HG03457 (cell line): ENCODE results near the gene GRK4.
A peak's percentile ranks its signal among the peaks of the same experiment; 100 is the strongest.
"Not testable (repeated sequence)": the region's sequence is repeated elsewhere in the genome, so short reads cannot be mapped to it uniquely, and the experiment has no call there.

ENCODE experiments used
- ATAC-seq: cut with Tn5 transposase; IDR thresholded peaks from one replicate; pipeline ENCODE4 v1.9.1; 2021; ENCODE audit warnings: moderate number of reproducible peaks; ENCODE audit not compliant: unreplicated experiment

The GRK4 gene

DNA sequence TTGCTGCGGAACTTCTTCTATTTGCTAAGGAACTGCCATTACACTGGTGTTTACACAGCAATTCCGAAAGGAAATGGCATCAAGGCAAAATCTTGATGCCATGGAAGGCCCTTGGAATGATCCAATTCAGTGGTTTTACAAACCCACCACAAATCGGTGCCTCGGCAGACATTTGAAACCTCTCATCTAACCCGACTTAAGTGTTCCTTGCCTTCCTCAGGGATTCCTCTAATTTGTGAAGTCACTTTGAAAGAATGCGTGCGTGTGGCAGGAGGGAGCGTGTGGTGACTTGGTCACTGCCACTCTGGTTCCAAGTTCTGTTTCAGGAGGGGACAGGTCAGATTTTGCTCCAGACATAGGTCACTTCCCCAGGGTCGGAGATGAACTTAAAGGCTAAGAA, 4.9 kb upstream of the GRK4 start:
- no peak for ATAC-seq

DNA sequence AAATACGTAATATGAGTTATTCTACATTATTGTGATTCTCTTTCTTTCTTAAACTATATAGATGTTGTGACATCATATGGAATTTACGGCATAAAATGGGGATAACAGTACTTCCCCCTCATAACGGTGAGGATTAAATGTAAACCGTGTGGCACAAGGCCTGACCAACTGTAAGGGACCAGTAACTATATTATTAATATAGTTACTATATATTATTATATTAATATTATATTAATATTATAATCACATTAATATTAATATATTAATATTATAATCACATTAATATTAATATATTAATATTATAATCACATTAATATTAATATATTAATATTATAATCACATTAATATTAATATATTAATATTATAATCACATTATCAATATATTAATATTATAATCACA, 2.9 kb upstream of the GRK4 start:
- not testable (repeated sequence) for ATAC-seq

DNA sequence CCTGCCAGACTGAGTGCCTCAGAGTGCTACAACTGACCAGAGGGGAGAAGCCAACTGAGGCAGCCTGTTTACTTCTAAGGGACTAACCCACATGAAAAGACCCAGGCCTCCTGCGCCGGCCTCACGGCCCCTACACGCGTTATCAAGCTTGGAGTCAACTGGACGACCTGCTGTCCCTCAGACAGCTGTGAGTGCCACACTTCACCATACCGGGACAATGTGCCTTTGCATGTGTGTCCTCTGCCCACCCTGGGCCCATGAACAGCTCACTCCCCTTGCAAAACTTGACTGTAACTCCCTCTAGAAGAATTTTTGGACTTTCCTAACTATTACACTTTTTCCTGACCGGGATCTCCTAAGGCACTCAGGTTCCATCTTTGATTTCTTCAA, 2.0 kb upstream of the GRK4 start:
- ATAC-seq = no peak

GRCh38 chr4:2961811-2962441, 1.4 kb upstream of the GRK4 start:
- ATAC-seq = no peak

DNA sequence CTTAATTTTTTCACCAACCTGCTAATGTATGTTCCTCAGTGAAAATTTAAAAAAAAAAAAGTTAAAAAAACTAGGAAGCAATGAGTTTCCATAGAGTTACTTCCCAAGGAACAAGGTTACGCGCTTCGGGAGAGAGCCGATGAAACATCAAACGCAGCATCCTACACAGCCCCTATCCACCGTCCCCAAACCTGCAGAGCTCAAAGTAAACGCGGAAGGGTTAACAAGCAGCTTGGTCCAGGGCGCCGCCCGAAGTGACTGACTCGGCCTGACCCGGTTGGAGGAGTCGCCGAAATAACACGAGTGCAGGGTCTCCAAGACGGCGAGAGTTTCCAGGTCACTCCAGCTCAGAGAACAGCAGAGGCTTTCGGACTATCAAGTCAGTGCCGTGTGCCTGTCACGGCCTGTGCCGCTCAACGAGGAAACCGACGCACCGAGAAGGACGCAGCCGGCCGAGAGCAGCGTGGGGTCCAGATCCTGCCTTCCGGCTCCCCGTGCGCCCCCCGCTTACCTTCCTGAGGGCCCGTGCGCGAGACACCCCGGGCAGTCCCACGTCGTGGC, 677 bp upstream of the GRK4 start:
- peak; percentile 19 for ATAC-seq

DNA sequence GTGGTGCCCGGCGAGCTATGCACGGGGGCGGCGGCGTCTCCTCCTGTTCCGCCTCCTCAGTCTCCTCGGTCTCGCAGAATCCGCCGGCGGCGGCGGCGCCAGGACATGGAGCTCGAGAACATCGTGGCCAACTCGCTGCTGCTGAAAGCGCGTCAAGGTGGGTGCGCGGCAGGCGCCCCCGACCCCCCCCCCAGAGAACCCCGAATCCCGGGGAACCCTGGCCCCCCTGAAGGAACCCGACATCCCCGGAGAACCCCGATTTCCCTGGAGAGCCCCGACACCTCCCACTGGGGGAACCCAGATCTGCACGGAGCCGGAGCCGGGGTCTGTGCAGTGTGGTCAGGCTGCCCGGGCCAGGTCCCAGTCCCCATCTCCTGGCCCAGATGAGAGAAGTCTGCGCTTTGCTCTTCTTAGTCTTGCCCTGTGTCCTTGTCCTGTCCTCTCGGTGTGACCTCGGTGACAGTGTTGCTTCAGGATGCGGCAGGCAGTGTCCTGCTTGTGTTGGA, 648 bp downstream of the GRK4 start:
- ATAC-seq = no peak

DNA sequence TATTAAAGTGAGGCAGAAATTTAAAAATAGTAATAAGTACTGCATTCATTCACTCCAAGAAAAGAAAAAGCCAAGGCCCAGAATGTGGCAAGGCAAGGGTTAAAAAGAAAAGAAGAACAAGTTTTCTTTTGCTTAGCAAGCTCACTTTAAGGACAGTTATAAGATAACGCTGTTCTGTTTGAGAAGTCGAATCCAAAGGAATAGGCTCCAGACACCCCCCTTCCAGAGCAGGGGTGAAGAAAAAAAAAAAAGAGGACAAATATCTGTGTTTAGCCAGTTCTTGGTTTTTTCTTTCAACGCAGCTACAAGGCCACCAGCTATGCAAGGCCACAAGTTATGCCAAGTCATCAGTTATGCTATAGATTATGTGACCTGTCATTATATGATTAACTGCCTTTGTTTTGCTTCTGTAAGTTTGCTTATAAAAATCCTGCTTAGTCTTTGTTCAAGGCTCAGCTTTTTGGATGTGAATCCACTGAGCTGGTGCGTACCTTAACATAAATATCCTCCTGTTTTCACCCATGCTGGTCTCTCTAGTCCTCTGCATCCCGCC, 1.4 kb downstream of the GRK4 start:
- ATAC-seq = no peak

- no peak for ATAC-seq
Observed at GRCh38 chr4:2965262-2965661, 1.9 kb downstream of the GRK4 start.

- ATAC-seq = no peak
Observed at GRCh38 chr4:2968381-2968780, 5.0 kb downstream of the GRK4 start.

DNA sequence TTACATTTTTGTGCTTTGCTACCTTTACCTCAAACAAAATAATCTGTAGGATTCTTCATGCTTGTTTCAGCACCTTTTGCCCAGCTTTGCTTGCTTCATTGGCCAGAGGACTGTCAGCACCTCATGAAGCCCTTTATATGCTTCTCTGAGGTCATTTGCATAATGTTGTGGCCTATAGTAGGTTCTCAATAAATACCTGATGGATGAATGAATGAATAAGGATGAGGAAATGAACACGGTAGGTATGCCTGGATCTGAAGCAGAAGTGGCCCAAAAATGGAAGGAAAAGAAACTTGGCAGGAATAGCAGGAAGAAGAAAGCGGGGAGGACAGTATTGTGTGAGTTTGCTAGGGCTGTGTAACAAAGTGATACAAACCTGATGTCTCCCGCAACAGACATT, 7.9 kb downstream of the GRK4 start:
- no peak for ATAC-seq

- ATAC-seq = no peak
Observed at GRCh38 chr4:2977211-2978088, 14.1 kb downstream of the GRK4 start.

DNA sequence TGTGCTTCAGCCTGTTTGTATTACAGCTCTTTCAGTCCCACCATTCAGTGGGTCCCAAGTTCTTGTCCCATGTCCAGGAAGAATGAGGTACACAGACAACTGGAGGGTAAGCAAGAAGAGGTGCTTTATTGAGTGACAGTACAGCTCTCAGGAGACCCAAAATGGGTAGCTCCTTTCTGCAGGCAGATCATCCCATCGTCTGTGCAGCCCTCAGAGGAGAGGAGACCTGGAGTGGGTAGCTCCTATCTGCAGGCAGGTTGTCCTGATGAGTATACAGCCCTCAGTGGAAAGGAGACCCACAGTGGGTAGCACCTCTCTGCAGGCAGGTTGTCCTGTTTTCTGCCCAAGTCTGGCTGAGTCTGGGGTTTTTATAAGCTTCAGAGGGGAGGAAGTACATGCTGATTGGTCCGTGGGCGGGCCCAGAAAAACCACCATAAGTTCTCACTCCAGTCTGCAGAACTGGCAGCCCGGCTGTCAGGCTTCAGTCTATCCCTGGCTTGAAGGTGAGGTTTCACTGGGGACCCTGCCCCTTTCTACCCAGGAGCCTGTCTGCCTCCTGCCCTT, 18.0 kb downstream of the GRK4 start:
- no peak for ATAC-seq

DNA sequence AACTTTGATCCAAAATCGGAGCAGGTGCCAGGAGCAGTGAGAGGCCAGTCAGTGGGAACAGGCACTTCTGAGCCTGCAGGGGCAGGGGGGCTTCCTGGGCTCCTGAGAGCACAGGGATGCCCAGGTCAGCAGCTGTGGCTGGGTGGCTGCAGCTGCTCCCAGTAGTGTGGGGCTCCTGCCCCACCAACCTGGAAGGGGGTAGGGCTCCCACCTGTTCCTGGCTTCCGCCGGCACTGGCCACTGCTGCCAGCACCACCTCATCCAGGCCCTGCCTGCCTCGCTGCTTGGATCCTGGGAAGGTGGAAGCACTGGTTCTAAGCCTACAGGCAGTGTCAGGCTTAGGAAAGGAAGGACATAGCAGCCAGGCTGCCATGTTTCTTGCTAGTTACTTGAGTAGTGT, 18.6 kb downstream of the GRK4 start:
- ATAC-seq = no peak

DNA sequence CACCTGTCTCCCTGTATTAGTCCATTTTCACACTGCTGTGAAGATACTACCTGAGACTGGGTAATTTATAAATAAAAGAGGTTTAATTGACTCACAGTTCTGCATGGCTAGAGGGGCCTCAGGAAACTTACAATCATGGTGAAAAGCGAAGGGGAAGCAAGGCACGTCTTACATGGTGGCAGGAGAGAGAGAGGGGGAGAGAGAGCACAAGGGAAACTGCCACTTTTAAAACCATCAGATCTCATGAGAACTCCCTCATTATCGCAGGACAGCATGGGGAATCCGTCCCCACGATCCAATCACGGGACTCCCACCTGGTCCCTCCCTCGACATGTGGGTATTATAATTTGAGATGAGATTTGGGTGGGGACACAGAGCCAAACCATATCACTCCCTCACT, 20.3 kb downstream of the GRK4 start:
- not testable (repeated sequence) for ATAC-seq

- ATAC-seq = no peak
Observed at GRCh38 chr4:2991243-2991642, 27.9 kb downstream of the GRK4 start.

- ATAC-seq = no peak
Observed at GRCh38 chr4:2994917-2995316, 31.5 kb downstream of the GRK4 start.

- ATAC-seq = no peak
Observed at GRCh38 chr4:2995546-2996265, 32.3 kb downstream of the GRK4 start.

DNA sequence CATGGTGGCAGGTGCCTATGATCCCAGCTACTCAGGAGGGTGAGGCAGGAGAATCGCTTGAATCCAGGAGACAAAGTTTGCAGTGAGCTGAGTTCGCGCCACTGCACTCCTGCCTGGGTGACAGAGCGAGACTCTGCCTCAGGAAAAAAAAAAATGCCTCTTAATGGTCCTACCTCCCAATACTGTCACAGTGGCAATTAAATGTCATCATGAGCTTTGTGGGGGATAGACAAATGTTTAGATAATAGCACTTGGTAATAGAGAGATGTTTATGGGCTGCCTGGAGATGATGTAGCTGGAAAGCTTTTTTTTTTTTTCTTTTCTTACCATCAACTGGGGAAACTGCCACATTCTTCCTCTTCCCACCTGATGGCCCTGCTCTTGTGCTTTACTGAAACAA, 33.0 kb downstream of the GRK4 start:
- ATAC-seq = no peak

GRCh38 chr4:3007724-3008123, 44.4 kb downstream of the GRK4 start:
- no peak for ATAC-seq

DNA sequence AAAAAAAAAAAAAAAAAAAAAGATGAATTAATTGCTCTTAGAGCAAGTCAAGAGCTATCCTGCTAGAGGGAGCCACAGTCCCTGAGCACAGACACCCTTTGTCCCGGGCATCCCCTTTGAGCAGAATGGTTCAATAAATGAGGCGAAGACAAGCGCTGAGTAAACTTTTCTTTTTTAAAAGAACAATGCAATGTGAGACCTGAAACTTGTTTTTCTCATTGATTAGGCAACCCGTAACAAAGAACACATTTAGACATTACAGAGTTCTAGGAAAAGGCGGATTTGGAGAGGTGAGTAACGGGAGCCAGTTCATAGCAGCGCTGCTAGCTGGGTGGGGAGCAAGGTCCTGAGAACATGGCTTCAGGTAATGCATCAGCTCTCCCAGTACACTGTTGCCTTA, 46.1 kb downstream of the GRK4 start:
- ATAC-seq = no peak

DNA sequence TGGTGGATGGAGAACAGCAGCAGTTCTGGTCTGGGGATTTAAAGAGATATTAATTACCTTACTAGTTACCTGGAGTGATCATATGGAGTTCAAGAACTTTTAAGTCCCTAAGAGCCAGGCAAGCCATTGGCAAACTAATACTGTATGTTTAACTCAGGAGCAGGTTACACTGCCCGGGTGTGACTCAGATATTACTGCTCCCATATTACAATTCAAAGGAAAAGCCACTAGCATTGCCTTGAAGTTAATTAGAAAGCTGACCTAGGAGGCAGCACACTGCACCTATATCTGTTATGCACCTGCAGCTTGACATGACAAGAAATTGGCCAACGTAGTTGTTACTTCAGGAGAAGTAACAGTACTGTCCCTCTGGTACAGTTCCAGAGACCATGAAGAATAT, 47.2 kb downstream of the GRK4 start:
- no peak for ATAC-seq
